ENCODE measurements around the gene OR10A2. TPM values are rescaled to one million over a fixed set of nuclear protein-coding genes. Genes with fewer than 3 reads are reported as not detected.

OR10A2 gene, protein sequence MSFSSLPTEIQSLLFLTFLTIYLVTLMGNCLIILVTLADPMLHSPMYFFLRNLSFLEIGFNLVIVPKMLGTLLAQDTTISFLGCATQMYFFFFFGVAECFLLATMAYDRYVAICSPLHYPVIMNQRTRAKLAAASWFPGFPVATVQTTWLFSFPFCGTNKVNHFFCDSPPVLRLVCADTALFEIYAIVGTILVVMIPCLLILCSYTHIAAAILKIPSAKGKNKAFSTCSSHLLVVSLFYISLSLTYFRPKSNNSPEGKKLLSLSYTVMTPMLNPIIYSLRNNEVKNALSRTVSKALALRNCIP
- total RNA-seq (2022) (not detected in 2 replicates), Bru-seq, nascent RNA (not detected), BruChase-seq, experiment 1, labeled RNA remaining after a 6-hour chase (not detected), BruChase-seq, experiment 2, labeled RNA remaining after a 2-hour chase (not detected)
- long read RNA-seq = 0 reads

DNA sequence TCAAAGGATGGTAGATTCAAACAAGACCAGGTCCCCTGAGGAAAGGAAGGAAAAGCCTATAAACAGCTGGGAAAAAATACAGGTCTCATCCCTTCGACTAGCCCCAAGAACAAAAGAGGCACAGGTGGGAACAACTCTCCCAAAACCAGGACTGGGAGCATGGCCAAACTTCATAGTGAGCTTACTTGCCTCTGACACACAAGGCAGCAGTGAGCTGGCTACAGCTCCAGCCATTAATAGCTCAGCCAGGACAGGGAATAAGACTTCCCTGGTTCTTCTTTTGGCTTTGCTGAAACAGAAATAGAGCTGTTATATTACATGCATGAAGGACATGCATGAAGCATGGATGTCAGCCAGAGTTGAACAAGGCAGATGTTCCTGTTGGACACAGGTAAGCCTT lies at the start of gene OR10A2:
Gene OR10A2, plus strand, starts transcription at position 97 of the 400 bp plus-strand sequence. CDS start 6,698 bp downstream, outside the sequence.
- BruUV-seq (replicated peaks) = no TSS peak

DNA sequence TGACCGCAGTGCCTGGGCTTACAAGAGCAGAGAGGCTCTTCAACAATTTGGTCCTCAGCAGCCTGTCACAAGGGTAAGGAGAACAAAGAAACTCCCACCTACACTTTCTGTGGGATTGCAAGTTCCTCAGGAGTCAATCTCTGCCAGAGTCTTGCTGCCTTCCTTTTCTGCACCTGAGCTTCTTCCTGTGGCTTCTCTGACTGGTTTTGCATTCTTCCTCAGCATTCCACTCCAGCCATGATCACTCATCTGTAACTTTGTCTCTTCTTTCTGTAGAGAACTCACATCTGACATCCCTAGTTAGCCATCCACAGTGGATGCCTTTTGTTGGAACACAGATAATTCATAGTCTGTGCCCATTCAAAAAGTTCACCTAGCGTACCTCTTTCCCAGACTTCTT lies 49.2 kb upstream of the OR10A2 start:
- no peak for DNase-seq
- Mint-ChIP-seq H3K9me3 (ENCODE audit: low read depth, unreplicated experiment) (peaks cover 2% of the 10 kb centered on the region), H3K27me3 (ENCODE audit: unreplicated experiment) (no peaks in the 10 kb centered on the region), H3K4me3 (ENCODE audit: low read depth, unreplicated experiment) (no peak overlapping the region), H3K4me1 (ENCODE audit: low read depth, unreplicated experiment) (no peaks in the 10 kb centered on the region), H3K36me3 (ENCODE audit: insufficient read depth, unreplicated experiment) (no peaks in the 10 kb centered on the region), H3K27ac (ENCODE audit: unreplicated experiment) (no peak overlapping the region)
- CTCF ChIA-PET = no interaction called here
- no TSS peak for BruUV-seq (replicated peaks)
- TF ChIP-seq, protein P1, sequence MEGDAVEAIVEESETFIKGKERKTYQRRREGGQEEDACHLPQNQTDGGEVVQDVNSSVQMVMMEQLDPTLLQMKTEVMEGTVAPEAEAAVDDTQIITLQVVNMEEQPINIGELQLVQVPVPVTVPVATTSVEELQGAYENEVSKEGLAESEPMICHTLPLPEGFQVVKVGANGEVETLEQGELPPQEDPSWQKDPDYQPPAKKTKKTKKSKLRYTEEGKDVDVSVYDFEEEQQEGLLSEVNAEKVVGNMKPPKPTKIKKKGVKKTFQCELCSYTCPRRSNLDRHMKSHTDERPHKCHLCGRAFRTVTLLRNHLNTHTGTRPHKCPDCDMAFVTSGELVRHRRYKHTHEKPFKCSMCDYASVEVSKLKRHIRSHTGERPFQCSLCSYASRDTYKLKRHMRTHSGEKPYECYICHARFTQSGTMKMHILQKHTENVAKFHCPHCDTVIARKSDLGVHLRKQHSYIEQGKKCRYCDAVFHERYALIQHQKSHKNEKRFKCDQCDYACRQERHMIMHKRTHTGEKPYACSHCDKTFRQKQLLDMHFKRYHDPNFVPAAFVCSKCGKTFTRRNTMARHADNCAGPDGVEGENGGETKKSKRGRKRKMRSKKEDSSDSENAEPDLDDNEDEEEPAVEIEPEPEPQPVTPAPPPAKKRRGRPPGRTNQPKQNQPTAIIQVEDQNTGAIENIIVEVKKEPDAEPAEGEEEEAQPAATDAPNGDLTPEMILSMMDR (IDR thresholded peaks at IDR 0.05; ENCODE audit: unreplicated experiment) = no peak
- intact Hi-C loops (cut with micrococcal nuclease; ENCODE audit: unreplicated experiment) = no loop called here

More for the DNA sequence above, at the start of gene OR10A2:
- TF ChIP-seq, protein P1 (IDR thresholded peaks at IDR 0.05; ENCODE audit: unreplicated experiment) = no peak
- no peak within 1 kb of the TSS for H3K4me3 Mint-ChIP-seq (ENCODE audit: low read depth, unreplicated experiment)
- no peak for DNase-seq
- H3K4me1 Mint-ChIP-seq (ENCODE audit: low read depth, unreplicated experiment) = no peaks in the 10 kb centered on the region
- no peaks in the 10 kb centered on the region for H3K27me3 Mint-ChIP-seq (ENCODE audit: unreplicated experiment)
- no peak within 1 kb of the TSS for H3K27ac Mint-ChIP-seq (ENCODE audit: unreplicated experiment)
- H3K9me3 Mint-ChIP-seq (ENCODE audit: low read depth, unreplicated experiment) = no peaks in the 10 kb centered on the region
- H3K36me3 Mint-ChIP-seq (ENCODE audit: insufficient read depth, unreplicated experiment) = no peaks in the 10 kb centered on the region
- intact Hi-C loops (cut with micrococcal nuclease; ENCODE audit: unreplicated experiment) = no loop called here
- CTCF ChIA-PET = no interaction called here

DNA sequence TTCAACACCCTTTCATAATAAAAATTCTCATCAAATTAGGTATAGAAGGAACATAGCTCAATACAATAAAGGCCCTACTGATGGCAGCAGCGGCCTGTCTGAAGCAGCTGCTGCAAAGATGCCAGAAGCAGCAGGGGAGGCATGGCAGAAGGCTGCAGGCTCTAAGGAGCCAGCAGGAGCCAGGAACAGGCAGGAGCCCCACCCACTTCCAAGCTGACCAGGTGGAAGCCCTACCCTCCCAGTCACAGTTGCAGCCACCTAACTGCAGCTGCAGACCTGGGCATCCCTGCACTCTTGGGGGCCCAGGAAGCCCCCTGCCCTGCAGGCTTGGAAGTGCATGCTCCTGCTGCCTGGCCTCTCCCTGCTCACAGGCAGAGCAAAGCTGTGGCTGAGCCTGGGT lies 45.2 kb upstream of the OR10A2 start:
- Mint-ChIP-seq H3K27ac (ENCODE audit: unreplicated experiment) (no peak overlapping the region), H3K4me1 (ENCODE audit: low read depth, unreplicated experiment) (no peaks in the 10 kb centered on the region), H3K36me3 (ENCODE audit: insufficient read depth, unreplicated experiment) (no peaks in the 10 kb centered on the region), H3K27me3 (ENCODE audit: unreplicated experiment) (no peaks in the 10 kb centered on the region), H3K4me3 (ENCODE audit: low read depth, unreplicated experiment) (no peak overlapping the region), H3K9me3 (ENCODE audit: low read depth, unreplicated experiment) (peaks cover 2% of the 10 kb centered on the region)
- CTCF ChIA-PET = no interaction called here
- TF ChIP-seq, protein P1 (IDR thresholded peaks at IDR 0.05; ENCODE audit: unreplicated experiment) = no peak
- no TSS peak for BruUV-seq (replicated peaks)
- intact Hi-C loops (cut with micrococcal nuclease; ENCODE audit: unreplicated experiment) = no loop called here
- DNase-seq = no peak

DNA sequence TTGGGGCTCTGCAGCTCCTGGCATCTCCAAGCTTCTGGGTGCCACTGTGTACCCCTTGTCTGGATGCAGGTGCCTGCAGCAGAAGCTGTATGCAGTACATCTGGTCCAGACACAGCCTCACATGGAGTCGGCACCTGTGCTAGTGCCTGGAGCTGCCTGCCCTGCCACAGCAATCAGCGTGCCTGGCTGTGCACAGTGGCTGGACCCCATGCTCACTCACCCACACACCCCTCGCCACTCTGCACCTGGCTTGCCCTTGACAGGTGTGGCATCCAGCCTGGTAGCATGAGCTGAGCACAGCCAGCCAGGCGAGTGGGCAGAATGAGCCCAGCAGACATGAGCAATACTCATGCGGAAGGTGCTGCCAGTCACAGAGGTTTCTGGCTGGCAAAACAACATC lies 43.9 kb upstream of the OR10A2 start:
- Mint-ChIP-seq H3K4me3 (ENCODE audit: low read depth, unreplicated experiment) (no peak overlapping the region), H3K4me1 (ENCODE audit: low read depth, unreplicated experiment) (no peaks in the 10 kb centered on the region), H3K9me3 (ENCODE audit: low read depth, unreplicated experiment) (no peaks in the 10 kb centered on the region), H3K27me3 (ENCODE audit: unreplicated experiment) (no peaks in the 10 kb centered on the region), H3K36me3 (ENCODE audit: insufficient read depth, unreplicated experiment) (no peaks in the 10 kb centered on the region), H3K27ac (ENCODE audit: unreplicated experiment) (no peak overlapping the region)
- DNase-seq = no peak
- intact Hi-C loops (cut with micrococcal nuclease; ENCODE audit: unreplicated experiment) = no loop called here
- CTCF ChIA-PET = no interaction called here
- BruUV-seq (replicated peaks) = no TSS peak
- TF ChIP-seq, protein P1 (IDR thresholded peaks at IDR 0.05; ENCODE audit: unreplicated experiment) = no peak

Data from Calu3 (cell line).